Type B pancreatic cell (in vitro differentiated cells): ENCODE results near the gene RARS2. TPM values are rescaled to one million over a fixed set of nuclear protein-coding genes. Genes with fewer than 3 reads are reported as not detected.

Experiments
- DNase-seq: peaks from one replicate; pipeline ENCODE4 v3.0.0; 2021; ENCODE audit warnings: mixed read lengths; ENCODE audit not compliant: unreplicated experiment; ENCODE audit errors: extremely low spot score
- H3K27ac Mint-ChIP-seq: 2 replicates; pipeline ENCODE4 v1.8.0; 2021; ENCODE audit warnings: mild to moderate bottlenecking, mixed read lengths
- H3K27me3 Mint-ChIP-seq: 2 replicates; pipeline ENCODE4 v1.8.0; 2021; ENCODE audit warnings: mixed read lengths
- H3K36me3 Mint-ChIP-seq: 2 replicates; pipeline ENCODE4 v1.8.0; 2021; ENCODE audit warnings: mixed read lengths
- H3K4me1 Mint-ChIP-seq: one replicate; pipeline ENCODE4 v1.8.0; 2021; ENCODE audit warnings: mixed read lengths; ENCODE audit not compliant: unreplicated experiment
- H3K4me3 Mint-ChIP-seq: 2 replicates; pipeline ENCODE4 v1.8.0; 2021; ENCODE audit warnings: mild to moderate bottlenecking, mixed read lengths
- H3K9me3 Mint-ChIP-seq: 2 replicates; pipeline ENCODE4 v1.8.0; 2021; ENCODE audit warnings: mixed read lengths
- total RNA-seq: library from RNA; stranded (reverse); gene quantifications from 2 replicates; pipeline ENCODE4 v1.2.1, GENCODE V29; 2021; ENCODE audit warnings: low replicate concordance
- TF ChIP-seq, protein P1 (sequence below): fragments of 200-600 bp; sonication (generic); conservative IDR thresholded peaks from 2 replicates; pipeline ENCODE4 v1.5.0; 2021; ENCODE audit warnings: antibody characterized with exemption, mild to moderate bottlenecking

RARS2 gene
- total RNA-seq, 1 donor from 2014 or later: 39.8 TPM

GRCh38 chr6:87588756-87589407, 905 bp downstream of the RARS2 start:
- Mint-ChIP-seq H3K27ac (peak overlapping the region; percentile 87), H3K4me1 (peaks cover 22% of the 10 kb centered on the region), H3K36me3 (peaks cover 23% of the 10 kb centered on the region), H3K27me3 (no peaks in the 10 kb centered on the region), H3K9me3 (no peaks in the 10 kb centered on the region), H3K4me3 (peak overlapping the region; percentile 96)
- DNase-seq: no peak
- TF ChIP-seq, protein P1, sequence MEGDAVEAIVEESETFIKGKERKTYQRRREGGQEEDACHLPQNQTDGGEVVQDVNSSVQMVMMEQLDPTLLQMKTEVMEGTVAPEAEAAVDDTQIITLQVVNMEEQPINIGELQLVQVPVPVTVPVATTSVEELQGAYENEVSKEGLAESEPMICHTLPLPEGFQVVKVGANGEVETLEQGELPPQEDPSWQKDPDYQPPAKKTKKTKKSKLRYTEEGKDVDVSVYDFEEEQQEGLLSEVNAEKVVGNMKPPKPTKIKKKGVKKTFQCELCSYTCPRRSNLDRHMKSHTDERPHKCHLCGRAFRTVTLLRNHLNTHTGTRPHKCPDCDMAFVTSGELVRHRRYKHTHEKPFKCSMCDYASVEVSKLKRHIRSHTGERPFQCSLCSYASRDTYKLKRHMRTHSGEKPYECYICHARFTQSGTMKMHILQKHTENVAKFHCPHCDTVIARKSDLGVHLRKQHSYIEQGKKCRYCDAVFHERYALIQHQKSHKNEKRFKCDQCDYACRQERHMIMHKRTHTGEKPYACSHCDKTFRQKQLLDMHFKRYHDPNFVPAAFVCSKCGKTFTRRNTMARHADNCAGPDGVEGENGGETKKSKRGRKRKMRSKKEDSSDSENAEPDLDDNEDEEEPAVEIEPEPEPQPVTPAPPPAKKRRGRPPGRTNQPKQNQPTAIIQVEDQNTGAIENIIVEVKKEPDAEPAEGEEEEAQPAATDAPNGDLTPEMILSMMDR: no peak

DNA sequence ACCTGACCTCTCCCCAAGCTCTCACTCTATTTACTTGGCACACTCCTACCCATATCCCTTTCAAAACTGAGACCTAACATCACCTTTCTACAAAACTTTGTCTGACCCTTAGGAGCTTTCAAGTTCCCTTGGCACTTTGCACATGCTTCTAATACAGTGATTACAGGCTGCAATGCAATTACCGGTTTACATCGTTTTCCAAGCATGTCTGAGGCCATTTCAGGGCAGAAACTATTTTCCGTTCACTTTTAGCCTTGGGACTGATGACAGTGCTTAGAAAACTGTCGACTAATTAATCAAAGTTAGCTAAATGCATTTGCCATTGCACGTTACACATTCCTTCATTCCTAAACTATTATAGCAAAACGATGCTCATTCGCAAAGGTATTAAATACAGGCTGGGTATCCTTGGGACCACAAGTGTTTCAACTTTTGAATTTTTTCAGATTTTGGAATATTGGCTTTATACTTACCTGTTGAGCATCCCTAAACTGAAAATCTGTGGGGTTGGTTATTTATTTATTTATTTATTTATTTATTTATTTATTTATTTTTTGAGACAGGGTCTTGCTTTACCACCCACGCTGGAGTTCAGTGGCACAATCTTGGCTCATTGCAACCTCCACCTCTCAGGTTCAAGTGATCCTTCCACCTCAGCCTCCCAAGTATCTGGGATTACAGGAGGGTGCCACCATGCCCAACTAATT, 3.3 kb downstream of the RARS2 start:
- TF ChIP-seq, protein P1: no peak
- H3K4me3 Mint-ChIP-seq: no peak overlapping the region
- peak overlapping the region; percentile 41 for H3K27ac Mint-ChIP-seq
- no peaks in the 10 kb centered on the region for H3K27me3 Mint-ChIP-seq
- H3K4me1 Mint-ChIP-seq: peaks cover 19% of the 10 kb centered on the region
- H3K9me3 Mint-ChIP-seq: no peaks in the 10 kb centered on the region
- DNase-seq: no peak
- peaks cover 34% of the 10 kb centered on the region for H3K36me3 Mint-ChIP-seq

GRCh38 chr6:87583822-87584221, 6.0 kb downstream of the RARS2 start:
- no peak overlapping the region for H3K27ac Mint-ChIP-seq
- peaks cover 9% of the 10 kb centered on the region for H3K4me1 Mint-ChIP-seq
- DNase-seq: no peak
- no peaks in the 10 kb centered on the region for H3K27me3 Mint-ChIP-seq
- H3K9me3 Mint-ChIP-seq: no peaks in the 10 kb centered on the region
- H3K36me3 Mint-ChIP-seq: peaks cover 38% of the 10 kb centered on the region
- TF ChIP-seq, protein P1: no peak
- no peak overlapping the region for H3K4me3 Mint-ChIP-seq

- Mint-ChIP-seq H3K4me1 (peaks cover 21% of the 10 kb centered on the region), H3K27ac (no peak overlapping the region), H3K36me3 (peaks cover 16% of the 10 kb centered on the region), H3K27me3 (no peaks in the 10 kb centered on the region), H3K4me3 (no peak overlapping the region), H3K9me3 (no peaks in the 10 kb centered on the region)
- no peak for DNase-seq
- TF ChIP-seq, protein P1: no peak
Observed at GRCh38 chr6:87575423-87575822, 14.4 kb downstream of the RARS2 start.

GRCh38 chr6:87574237-87574804, 15.5 kb downstream of the RARS2 start:
- no peaks in the 10 kb centered on the region for H3K9me3 Mint-ChIP-seq
- no peaks in the 10 kb centered on the region for H3K27me3 Mint-ChIP-seq
- no peak overlapping the region for H3K4me3 Mint-ChIP-seq
- no peak for DNase-seq
- H3K27ac Mint-ChIP-seq: no peak overlapping the region
- TF ChIP-seq, protein P1: no peak
- H3K36me3 Mint-ChIP-seq: peaks cover 12% of the 10 kb centered on the region
- peaks cover 21% of the 10 kb centered on the region for H3K4me1 Mint-ChIP-seq
